Heart left ventricle (tissue), 13 donors: ENCODE measurements around the gene CDH13.

Source experiments
- POLR2A ChIP-seq, 2 donors: fragments of 450-650 bp; IDR thresholded peaks; one replicate each; pipeline ENCODE4 v1.6.1; 2017; ENCODE audit warnings: antibody characterized with exemption in 2 of 2, mild to moderate bottlenecking in 2 of 2, moderate library complexity in 2 of 2
- TF ChIP-seq, protein P1 (sequence below), 12 donors: fragments of 200-600 bp; sonication (generic) in 4 of 12; IDR thresholded peaks; one replicate each; pipeline versions ENCODE4 v1.5.0 to v1.8.0; 2018 to 2022; ENCODE audit warnings: antibody characterized with exemption in 12 of 12, mild to moderate bottlenecking in 5 of 12
- donor health status: ischemic (EF 13 %, LVEDD 7.1; RV severe dilation, severe dysfunction).
- donor health status: DM: no; HTN: yes; CAD: no.
- donor health status: DM: no; HTN: no; CAD: no.
- donor health status: ischemic (EF 25% LVEDD 6.9; RV normal size, moderate dysfunction).
- donor health status: ischemic (EF 25% LVEDD 5.7; RV mildly dilated, moderate dysfunction).
- donor health status: ischemic (EF 35%, LVEDD 5.7; RV mildly dilated, moderate dysfunction).
- donor health status: nonischemic (EF 11% LVEDD 7.7; RV severe dilation, severe dysfunction).
- donor health status: DM: yes; HTN: yes; CAD: no.
- donor health status: PGD.
- donor health status: ischemic (EF 29% LVEDD 5.4; RV normal size, mild dysfunction).
- donor health status: nonischemic (EF 23%, LVEDD 6.1; RV moderate dilation, normal function).

DNA sequence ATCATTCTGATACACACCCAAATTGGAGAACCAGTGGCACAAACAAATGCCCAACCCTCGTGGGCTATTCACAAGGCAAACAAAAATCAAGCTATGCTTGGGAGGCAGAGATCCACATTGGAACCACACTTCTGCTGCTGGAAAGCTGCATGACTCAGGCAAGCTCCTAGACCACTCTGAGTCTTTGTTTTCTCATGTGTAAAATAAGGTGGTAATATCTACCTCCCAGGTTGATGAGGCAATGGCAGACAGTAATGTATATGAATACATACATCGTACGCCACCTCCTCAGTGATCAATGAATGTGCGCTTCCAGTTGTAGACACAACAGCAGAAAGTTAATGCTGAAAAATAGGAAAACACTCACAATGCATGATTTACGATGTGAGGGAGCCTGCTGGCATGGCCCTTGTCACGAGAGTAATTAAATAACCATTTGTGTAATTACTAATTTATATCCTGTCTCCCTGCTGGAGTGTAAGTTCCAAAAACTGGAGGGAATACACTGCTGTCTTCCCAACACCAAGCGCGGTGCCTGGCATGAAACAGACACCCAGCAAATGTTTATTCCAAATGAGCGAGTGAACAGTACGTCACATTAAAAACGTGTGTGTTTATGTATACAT is 1111.1 kb downstream of the CDH13 start:
- TF ChIP-seq, protein P1, sequence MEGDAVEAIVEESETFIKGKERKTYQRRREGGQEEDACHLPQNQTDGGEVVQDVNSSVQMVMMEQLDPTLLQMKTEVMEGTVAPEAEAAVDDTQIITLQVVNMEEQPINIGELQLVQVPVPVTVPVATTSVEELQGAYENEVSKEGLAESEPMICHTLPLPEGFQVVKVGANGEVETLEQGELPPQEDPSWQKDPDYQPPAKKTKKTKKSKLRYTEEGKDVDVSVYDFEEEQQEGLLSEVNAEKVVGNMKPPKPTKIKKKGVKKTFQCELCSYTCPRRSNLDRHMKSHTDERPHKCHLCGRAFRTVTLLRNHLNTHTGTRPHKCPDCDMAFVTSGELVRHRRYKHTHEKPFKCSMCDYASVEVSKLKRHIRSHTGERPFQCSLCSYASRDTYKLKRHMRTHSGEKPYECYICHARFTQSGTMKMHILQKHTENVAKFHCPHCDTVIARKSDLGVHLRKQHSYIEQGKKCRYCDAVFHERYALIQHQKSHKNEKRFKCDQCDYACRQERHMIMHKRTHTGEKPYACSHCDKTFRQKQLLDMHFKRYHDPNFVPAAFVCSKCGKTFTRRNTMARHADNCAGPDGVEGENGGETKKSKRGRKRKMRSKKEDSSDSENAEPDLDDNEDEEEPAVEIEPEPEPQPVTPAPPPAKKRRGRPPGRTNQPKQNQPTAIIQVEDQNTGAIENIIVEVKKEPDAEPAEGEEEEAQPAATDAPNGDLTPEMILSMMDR (IDR thresholded peaks at IDR 0.05), result no peak
- TF ChIP-seq POLR2A (IDR thresholded peaks at IDR 0.05), result no peak
